ENCODE measurements around the gene N4BP2L1.

The N4BP2L1 gene

GRCh38 chr13:32391101-32391619, 36.8 kb downstream of the N4BP2L1 start:
- no peak for DNase-seq
- no peak for TF ChIP-seq CTCF (IDR thresholded peaks at IDR 0.05; ENCODE audit: low read length)
- no peak for TF ChIP-seq EZH2 (optimal IDR thresholded peaks at IDR 0.05; ENCODE audit: low read depth, low read length)
- no peak for TF ChIP-seq EZH2phosphoT487 (IDR thresholded peaks at IDR 0.05; ENCODE audit: low read length)
- H3K27me3 ChIP-seq (replicated peaks; ENCODE audit: insufficient read depth, low read length): no peaks in the 10 kb centered on the region
- H3K9ac ChIP-seq (ENCODE audit: low read length): peak overlapping the region; percentile 33; the same call in 1 of the 2 replicates
- no peak overlapping the region for H2AFZ ChIP-seq (ENCODE audit: low read length)
- H3K27ac ChIP-seq (ENCODE audit: low read length): peak overlapping the region; percentile 85; the same call in 1 of the 2 replicates
- H3K4me1 ChIP-seq (ENCODE audit: low read length): peaks cover 29% of the 10 kb centered on the region
- H3F3A ChIP-seq (ENCODE audit: insufficient read depth, low read length): peaks cover 21% of the 10 kb centered on the region
- H3K4me2 ChIP-seq (ENCODE audit: low read depth, low read length): peak overlapping the region; percentile 63; the same call in 1 of the 2 replicates
- no peaks in the 10 kb centered on the region for H4K20me1 ChIP-seq (ENCODE audit: insufficient read depth, low read length)
- H3K9me2 ChIP-seq (replicated peaks; ENCODE audit: insufficient read depth, low read length): no peaks in the 10 kb centered on the region
- no peaks in the 10 kb centered on the region for H3K36me3 ChIP-seq (replicated peaks; ENCODE audit: insufficient read depth, low read length)
- H3K9me3 ChIP-seq (replicated peaks; ENCODE audit: insufficient read depth, low read length): no peaks in the 10 kb centered on the region
- no peaks in the 10 kb centered on the region for H3K79me2 ChIP-seq (ENCODE audit: low read length)
- no peak overlapping the region for H3K4me3 ChIP-seq (ENCODE audit: low read length)

GRCh38 chr13:32390484-32390883, 37.4 kb downstream of the N4BP2L1 start:
- no peaks in the 10 kb centered on the region for H4K20me1 ChIP-seq (ENCODE audit: insufficient read depth, low read length)
- peak; percentile 35 for DNase-seq
- H3K9me2 ChIP-seq (replicated peaks; ENCODE audit: insufficient read depth, low read length): no peaks in the 10 kb centered on the region
- H3K79me2 ChIP-seq (ENCODE audit: low read length): no peaks in the 10 kb centered on the region
- no peaks in the 10 kb centered on the region for H3K36me3 ChIP-seq (replicated peaks; ENCODE audit: insufficient read depth, low read length)
- peaks cover 21% of the 10 kb centered on the region for H3F3A ChIP-seq (ENCODE audit: insufficient read depth, low read length)
- H3K9me3 ChIP-seq (replicated peaks; ENCODE audit: insufficient read depth, low read length): no peaks in the 10 kb centered on the region
- H3K9ac ChIP-seq (ENCODE audit: low read length): peak overlapping the region; percentile 33; the same call in 1 of the 2 replicates
- no peak for TF ChIP-seq EZH2 (optimal IDR thresholded peaks at IDR 0.05; ENCODE audit: low read depth, low read length)
- no peak for TF ChIP-seq CTCF (IDR thresholded peaks at IDR 0.05; ENCODE audit: low read length)
- no peak for TF ChIP-seq EZH2phosphoT487 (IDR thresholded peaks at IDR 0.05; ENCODE audit: low read length)
- peaks cover 31% of the 10 kb centered on the region for H3K4me1 ChIP-seq (ENCODE audit: low read length)
- H3K27me3 ChIP-seq (replicated peaks; ENCODE audit: insufficient read depth, low read length): no peaks in the 10 kb centered on the region
- peak overlapping the region; percentile 85 for H3K27ac ChIP-seq (ENCODE audit: low read length)
- no peak overlapping the region; the same call in 1 of the 2 replicates for H3K4me3 ChIP-seq (ENCODE audit: low read length)
- H3K4me2 ChIP-seq (ENCODE audit: low read depth, low read length): peak overlapping the region; percentile 63; the same call in 1 of the 2 replicates
- 0 out of 2 replicates have a peak overlapping the region, but pooled peaks have one; percentile 42 for H2AFZ ChIP-seq (ENCODE audit: low read length)

- H3K79me2 ChIP-seq (ENCODE audit: low read length): no peaks in the 10 kb centered on the region
- peak; percentile 38 for DNase-seq
- H3K9me2 ChIP-seq (replicated peaks; ENCODE audit: insufficient read depth, low read length): no peaks in the 10 kb centered on the region
- TF ChIP-seq EZH2 (optimal IDR thresholded peaks at IDR 0.05; ENCODE audit: low read depth, low read length) (no peak), EZH2phosphoT487 (IDR thresholded peaks at IDR 0.05; ENCODE audit: low read length) (no peak)
- peak overlapping the region; percentile 85; the same call in 1 of the 2 replicates for H3K27ac ChIP-seq (ENCODE audit: low read length)
- peaks cover 21% of the 10 kb centered on the region for H3F3A ChIP-seq (ENCODE audit: insufficient read depth, low read length)
- no peaks in the 10 kb centered on the region for H4K20me1 ChIP-seq (ENCODE audit: insufficient read depth, low read length)
- peak overlapping the region; percentile 33; the same call in 1 of the 2 replicates for H3K9ac ChIP-seq (ENCODE audit: low read length)
- no peaks in the 10 kb centered on the region for H3K9me3 ChIP-seq (replicated peaks; ENCODE audit: insufficient read depth, low read length)
- H3K4me1 ChIP-seq (ENCODE audit: low read length): peaks cover 36% of the 10 kb centered on the region
- no peaks in the 10 kb centered on the region for H3K36me3 ChIP-seq (replicated peaks; ENCODE audit: insufficient read depth, low read length)
- no peaks in the 10 kb centered on the region for H3K27me3 ChIP-seq (replicated peaks; ENCODE audit: insufficient read depth, low read length)
- H3K4me3 ChIP-seq (ENCODE audit: low read length): no peak overlapping the region
- H3K4me2 ChIP-seq (ENCODE audit: low read depth, low read length): peak overlapping the region; percentile 63
- H2AFZ ChIP-seq (ENCODE audit: low read length): no peak overlapping the region
These were observed 37.9 kb downstream of the N4BP2L1 start for GRCh38 chr13:32390048-32390447.

- Histone ChIP-seq H3F3A (ENCODE audit: insufficient read depth, low read length) (peaks cover 13% of the 10 kb centered on the region), H3K9me2 (replicated peaks; ENCODE audit: insufficient read depth, low read length) (no peaks in the 10 kb centered on the region), H4K20me1 (ENCODE audit: insufficient read depth, low read length) (no peaks in the 10 kb centered on the region), H2AFZ (ENCODE audit: low read length) (no peak overlapping the region), H3K4me3 (ENCODE audit: low read length) (no peak overlapping the region), H3K9ac (ENCODE audit: low read length) (no peak overlapping the region), H3K36me3 (replicated peaks; ENCODE audit: insufficient read depth, low read length) (no peaks in the 10 kb centered on the region), H3K27me3 (replicated peaks; ENCODE audit: insufficient read depth, low read length) (no peaks in the 10 kb centered on the region), H3K4me1 (ENCODE audit: low read length) (peaks cover 29% of the 10 kb centered on the region), H3K27ac (ENCODE audit: low read length) (peak overlapping the region; percentile 18; the same call in 1 of the 2 replicates), H3K9me3 (replicated peaks; ENCODE audit: insufficient read depth, low read length) (no peaks in the 10 kb centered on the region), H3K4me2 (ENCODE audit: low read depth, low read length) (no peak overlapping the region), H3K79me2 (ENCODE audit: low read length) (no peaks in the 10 kb centered on the region)
- TF ChIP-seq CTCF (IDR thresholded peaks at IDR 0.05; ENCODE audit: low read length) (no peak), EZH2phosphoT487 (IDR thresholded peaks at IDR 0.05; ENCODE audit: low read length) (no peak), EZH2 (optimal IDR thresholded peaks at IDR 0.05; ENCODE audit: low read depth, low read length) (no peak)
- DNase-seq: no peak
These were observed 42.5 kb downstream of the N4BP2L1 start for GRCh38 chr13:32385410-32385809.
